ENCODE measurements around the gene TPRA1. TPM values are rescaled to one million over a fixed set of nuclear protein-coding genes. Genes with fewer than 3 reads are reported as not detected.

Gene TPRA1
- total RNA-seq, 4 donors from 2014 or later = 28.1 to 47.3 (median 34.1) TPM

DNA sequence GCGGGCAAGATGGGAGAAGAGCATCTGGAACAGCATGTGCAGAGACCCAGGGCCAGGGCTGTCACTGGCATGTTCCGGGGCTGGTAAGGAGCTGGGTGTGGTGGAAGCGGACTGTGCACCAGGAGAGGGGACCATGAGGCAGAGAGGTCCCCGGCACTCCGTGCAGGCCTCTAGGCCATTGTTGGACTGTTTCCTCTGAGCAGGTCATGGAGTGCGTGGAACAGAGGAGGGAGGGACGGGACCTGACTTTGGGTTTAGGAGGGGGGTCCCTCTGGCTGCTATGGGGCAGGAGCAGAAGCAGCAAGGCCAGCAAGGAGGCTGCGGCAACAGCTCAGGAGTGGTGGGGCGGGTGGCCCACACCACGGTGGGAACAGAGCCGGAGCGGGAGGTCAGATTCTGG, 47.1 kb downstream of the TPRA1 start:
- Histone ChIP-seq H3K9me3 (no peaks in the 10 kb centered on the region), H3K27ac (peak overlapping the region in 1 of 4 donors; percentile 34), H3K36me3 (no peaks in the 10 kb centered on the region), H3K4me3 (no peak overlapping the region), H3K4me1 (peaks cover 0 to 17% (median 2%) of the 10 kb centered on the region in 4 donors), H3K27me3 (no peaks in the 10 kb centered on the region)
- DNase-seq = peak in 1 of 3 donors; percentile 46
- TF ChIP-seq CTCF (IDR thresholded peaks at IDR 0.05) = no peak
- no peak for TF ChIP-seq POLR2A (IDR thresholded peaks at IDR 0.05)

DNA sequence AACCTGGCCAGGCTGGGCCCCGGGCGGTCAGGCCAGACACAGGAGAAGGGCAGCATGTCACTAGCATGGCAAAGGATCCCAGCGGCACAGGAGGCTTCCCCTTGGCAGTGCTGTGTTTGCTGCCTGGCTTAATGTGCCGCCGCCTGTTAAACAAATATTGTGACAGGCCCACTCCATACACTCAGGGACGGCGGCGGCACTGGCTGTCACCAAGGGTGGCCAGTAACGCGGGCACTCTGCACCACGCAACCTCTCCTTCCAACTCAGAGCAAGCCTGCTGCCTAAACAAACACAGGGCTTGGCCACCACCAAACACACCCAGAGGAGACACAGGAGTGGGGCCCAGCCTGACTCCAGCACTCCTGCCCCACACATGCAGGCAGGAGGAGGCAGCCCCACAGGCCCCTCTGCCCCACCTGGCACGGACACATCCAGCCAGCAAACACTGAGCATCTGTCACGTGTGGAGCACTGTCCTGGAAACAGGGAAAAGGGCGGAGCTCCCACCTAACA, 48.0 kb downstream of the TPRA1 start:
- H3K27ac ChIP-seq = no peak overlapping the region
- H3K4me1 ChIP-seq = peaks cover 0 to 16% (median 2%) of the 10 kb centered on the region in 4 donors
- DNase-seq = peak in 2 of 3 donors; percentile 59 to 68
- no peaks in the 10 kb centered on the region for H3K9me3 ChIP-seq
- no peak overlapping the region for H3K4me3 ChIP-seq
- H3K36me3 ChIP-seq = no peaks in the 10 kb centered on the region
- no peaks in the 10 kb centered on the region for H3K27me3 ChIP-seq
- TF ChIP-seq POLR2A (IDR thresholded peaks at IDR 0.05) (no peak), CTCF (IDR thresholded peaks at IDR 0.05) (no peak)

DNA sequence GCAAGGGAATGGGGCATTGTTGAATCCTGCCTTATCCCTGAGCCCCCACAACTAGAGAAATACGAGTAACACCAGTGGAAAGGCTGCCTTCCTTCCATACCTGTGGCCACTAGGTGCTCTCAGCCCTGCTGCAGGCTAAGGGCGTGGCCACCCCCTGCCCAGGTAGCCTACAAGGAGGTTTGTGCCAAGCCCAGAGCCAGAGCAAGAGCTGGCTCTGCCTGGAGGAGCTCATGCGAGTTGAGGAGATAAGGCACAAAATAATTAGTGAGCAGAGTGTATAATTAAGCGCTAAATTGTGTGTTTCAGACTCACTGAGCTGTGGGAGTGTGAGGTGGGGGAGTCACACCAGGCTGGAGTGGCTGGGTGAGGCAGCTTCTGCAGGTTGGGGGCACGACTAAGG, 49.2 kb downstream of the TPRA1 start:
- TF ChIP-seq POLR2A (IDR thresholded peaks at IDR 0.05) = no peak
- TF ChIP-seq CTCF (IDR thresholded peaks at IDR 0.05) = no peak
- Histone ChIP-seq H3K4me3 (no peak overlapping the region), H3K9me3 (no peaks in the 10 kb centered on the region), H3K27me3 (no peaks in the 10 kb centered on the region), H3K27ac (no peak overlapping the region), H3K36me3 (no peaks in the 10 kb centered on the region), H3K4me1 (peaks cover 0 to 8% (median 0%) of the 10 kb centered on the region in 4 donors)
- no peak for DNase-seq

DNA sequence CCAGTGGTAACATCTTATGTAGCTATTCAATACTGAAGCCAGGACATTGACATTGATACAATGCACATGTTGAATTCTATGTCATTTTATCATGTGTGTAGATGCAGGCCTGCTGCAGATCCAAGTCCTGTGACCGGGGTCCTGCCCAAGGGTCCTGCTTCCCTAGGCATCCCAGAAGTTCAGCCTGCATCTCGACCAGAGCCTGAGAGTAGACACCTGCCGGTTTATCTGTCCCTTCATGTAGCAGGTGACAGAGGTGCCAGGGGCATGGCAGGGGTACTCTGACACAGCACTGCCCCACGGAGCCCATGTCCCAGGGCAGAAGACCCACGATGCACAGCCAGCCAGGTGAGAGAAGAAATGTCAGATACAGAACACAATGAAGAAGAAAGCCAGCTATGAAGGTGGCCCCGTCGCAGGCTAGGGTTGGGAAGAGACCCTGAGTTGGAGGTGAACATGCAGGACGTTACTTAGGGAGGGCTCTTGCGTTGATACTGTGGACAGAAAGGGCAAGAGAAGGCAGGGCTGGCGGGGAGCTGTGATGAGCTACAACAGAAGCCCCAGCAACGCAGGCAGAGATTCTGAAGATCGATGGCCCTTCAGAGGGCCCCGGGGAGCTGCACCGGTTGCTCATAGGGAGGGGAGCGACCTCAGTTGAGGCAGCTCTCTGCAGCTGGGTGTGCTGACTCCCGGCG, 51.0 kb downstream of the TPRA1 start:
- DNase-seq = peak in 1 of 3 donors; percentile 26
- H3K4me3 ChIP-seq = no peak overlapping the region
- H3K27me3 ChIP-seq = no peaks in the 10 kb centered on the region
- peaks cover 0 to 3% (median 0%) of the 10 kb centered on the region in 4 donors for H3K4me1 ChIP-seq
- H3K36me3 ChIP-seq = no peaks in the 10 kb centered on the region
- H3K9me3 ChIP-seq = no peaks in the 10 kb centered on the region
- H3K27ac ChIP-seq = no peak overlapping the region
- TF ChIP-seq CTCF (IDR thresholded peaks at IDR 0.05) (no peak), POLR2A (IDR thresholded peaks at IDR 0.05) (no peak)

DNA sequence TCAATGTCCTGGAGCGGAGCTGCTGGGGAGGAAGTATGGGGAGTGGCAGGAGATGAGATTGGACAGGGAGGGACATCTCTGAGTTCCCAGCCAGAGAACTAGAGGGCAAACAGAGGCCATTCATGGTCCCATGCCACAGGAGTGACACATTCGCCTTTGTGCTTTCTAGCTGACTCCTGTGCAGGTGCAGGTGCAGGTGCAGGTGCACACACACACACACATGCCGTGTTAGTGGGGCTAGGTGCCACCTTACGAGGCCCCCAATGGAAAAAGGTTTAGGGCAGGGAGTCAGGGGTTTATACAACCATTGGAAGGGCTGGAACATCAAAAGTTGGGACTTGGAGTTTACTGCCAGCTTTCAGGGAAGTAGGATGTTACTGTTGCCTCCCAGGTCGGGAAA, 52.0 kb downstream of the TPRA1 start:
- Histone ChIP-seq H3K27me3 (no peaks in the 10 kb centered on the region), H3K27ac (no peak overlapping the region), H3K4me3 (no peak overlapping the region), H3K4me1 (no peaks in the 10 kb centered on the region), H3K36me3 (no peaks in the 10 kb centered on the region), H3K9me3 (no peaks in the 10 kb centered on the region)
- TF ChIP-seq CTCF (IDR thresholded peaks at IDR 0.05) = no peak
- TF ChIP-seq POLR2A (IDR thresholded peaks at IDR 0.05) = no peak
- DNase-seq = peak in 1 of 3 donors; percentile 18
